ENCODE data around the gene HOGA1.
"Not testable (repeated sequence)": the region's sequence is repeated elsewhere in the genome, so short reads cannot be mapped to it uniquely, and the experiment has no call there.

HOGA1 gene

DNA sequence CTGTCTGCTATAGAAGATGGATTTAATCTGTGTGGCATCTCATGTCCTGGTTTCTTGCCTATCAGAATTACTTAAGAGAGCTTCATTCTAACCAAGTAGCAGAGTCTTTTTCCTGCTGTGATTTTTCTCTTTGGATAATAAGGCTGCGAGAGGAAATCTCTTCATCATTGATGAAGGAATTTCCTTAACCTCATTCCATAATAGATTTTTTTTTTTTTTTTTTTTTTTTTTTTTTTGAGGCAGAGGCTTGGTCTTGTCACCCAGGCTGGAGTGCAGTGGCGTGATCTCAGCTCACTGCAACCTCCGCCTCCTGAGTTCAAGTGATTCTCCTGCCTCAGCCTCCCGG lies 65.2 kb downstream of the HOGA1 start:
- not testable (repeated sequence) for DNase-seq (ENCODE audit: low read depth in 3 of 3)

DNA sequence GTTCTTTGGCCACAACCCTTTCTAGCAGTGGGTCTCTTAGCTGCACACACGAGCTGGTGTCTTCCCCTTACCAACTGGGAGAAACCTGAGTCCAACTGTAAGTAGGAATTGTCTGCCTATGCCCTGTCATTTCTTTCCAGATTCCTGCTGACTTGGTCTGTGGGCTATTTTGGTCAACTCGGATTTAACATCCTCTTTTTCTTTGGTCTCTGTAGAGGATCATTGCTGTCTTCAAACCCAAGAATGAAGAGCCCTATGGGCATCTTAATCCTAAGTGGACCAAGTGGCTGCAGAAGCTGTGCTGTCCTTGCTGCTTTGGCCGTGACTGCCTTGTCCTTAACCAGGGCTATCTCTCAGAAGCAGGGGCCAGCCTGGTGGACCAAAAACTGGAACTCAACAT lies 66.5 kb downstream of the HOGA1 start:
- DNase-seq (ENCODE audit: low read depth in 3 of 3) = no peak

DNA sequence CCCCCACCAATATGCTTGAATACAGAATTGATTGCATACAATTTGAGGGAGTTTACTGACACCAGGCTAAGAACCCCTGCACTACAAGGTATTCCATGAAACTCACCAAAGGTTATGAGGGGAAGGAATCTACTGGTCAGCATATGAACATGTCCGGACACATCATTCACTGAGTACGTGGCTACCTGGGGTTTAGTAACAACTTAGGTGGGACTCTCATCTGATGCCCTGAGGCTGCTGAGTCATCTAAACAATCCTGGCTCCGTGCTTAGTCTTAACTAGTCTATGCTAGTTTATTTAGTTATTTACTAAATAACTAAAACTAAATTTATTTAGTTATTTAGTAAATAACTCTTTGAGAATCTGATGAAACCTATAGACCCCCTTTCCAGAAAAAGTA lies 67.6 kb downstream of the HOGA1 start:
- no peak for DNase-seq (ENCODE audit: low read depth in 3 of 3)

DNA sequence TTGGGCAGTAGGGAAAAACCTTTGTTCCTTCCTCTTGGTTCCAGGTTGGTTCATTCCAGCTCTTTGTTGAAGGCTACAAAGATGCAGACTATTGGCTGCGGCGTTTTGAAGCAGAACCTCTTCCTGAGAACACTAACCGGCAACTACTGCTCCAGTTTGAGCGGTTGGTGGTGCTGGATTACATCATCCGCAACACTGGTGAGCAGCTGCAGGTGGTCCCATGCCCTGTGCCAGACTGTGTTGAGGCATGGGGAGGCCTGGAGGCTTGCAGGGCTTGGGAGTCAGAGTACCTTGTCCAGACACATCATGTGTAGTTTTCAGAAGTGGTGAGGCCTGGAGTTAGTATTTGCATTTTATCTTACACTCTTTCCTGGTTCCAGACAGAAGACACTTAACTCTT lies 72.6 kb downstream of the HOGA1 start:
- no peak for DNase-seq (ENCODE audit: low read depth in 3 of 3)

DNA sequence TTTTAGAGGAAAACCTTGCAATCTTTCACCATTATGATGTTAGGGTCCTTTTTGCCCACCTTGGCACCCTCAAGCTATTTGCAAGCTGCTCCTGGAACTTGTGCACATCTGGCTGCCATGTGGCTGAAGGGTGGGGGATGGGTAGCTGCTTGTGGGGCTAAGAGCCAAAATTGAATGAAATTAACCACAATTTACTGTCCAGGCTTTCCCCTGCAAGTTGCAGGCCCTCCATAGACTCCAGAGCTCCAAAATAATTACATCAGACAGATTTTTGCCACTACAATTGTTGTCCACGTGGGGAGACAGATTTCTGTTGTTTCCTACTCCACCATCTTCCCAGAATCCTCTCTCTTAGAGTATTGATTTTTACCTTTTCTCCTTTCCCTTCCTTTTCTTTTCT lies 75.4 kb downstream of the HOGA1 start:
- no peak for DNase-seq (ENCODE audit: low read depth in 3 of 3)

Data from stimulated activated CD4-positive, alpha-beta T cell treated with anti-CD3 and anti-CD28 coated beads, TNF-alpha, amount 100 ng/mL, for 48 hours (primary cell).